Stimulated activated CD8-positive, alpha-beta memory T cell treated with anti-CD3 and anti-CD28 coated beads, Interleukin-12 subunit alpha, Interleukin-12 subunit beta, amount 100 ng/mL, for 24 hours (primary cell): ENCODE results near the gene CLDN5.

ENCODE experiments used
- DNase-seq: peaks from one replicate; pipeline ENCODE4 v3.0.0-alpha.2; 2020; ENCODE audit errors: extremely low read depth

Gene CLDN5, protein sequence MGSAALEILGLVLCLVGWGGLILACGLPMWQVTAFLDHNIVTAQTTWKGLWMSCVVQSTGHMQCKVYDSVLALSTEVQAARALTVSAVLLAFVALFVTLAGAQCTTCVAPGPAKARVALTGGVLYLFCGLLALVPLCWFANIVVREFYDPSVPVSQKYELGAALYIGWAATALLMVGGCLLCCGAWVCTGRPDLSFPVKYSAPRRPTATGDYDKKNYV

GRCh38 chr22:19524170-19525115 lies at the start of gene CLDN5:
TSS of gene CLDN5 (minus strand) at chr22:19524410. CDS start at chr22:19524255, 155 bp downstream.
- DNase-seq, result no peak

GRCh38 chr22:19571995-19572394 lies 47.8 kb upstream of the CLDN5 start:
- DNase-seq, result no peak

DNA sequence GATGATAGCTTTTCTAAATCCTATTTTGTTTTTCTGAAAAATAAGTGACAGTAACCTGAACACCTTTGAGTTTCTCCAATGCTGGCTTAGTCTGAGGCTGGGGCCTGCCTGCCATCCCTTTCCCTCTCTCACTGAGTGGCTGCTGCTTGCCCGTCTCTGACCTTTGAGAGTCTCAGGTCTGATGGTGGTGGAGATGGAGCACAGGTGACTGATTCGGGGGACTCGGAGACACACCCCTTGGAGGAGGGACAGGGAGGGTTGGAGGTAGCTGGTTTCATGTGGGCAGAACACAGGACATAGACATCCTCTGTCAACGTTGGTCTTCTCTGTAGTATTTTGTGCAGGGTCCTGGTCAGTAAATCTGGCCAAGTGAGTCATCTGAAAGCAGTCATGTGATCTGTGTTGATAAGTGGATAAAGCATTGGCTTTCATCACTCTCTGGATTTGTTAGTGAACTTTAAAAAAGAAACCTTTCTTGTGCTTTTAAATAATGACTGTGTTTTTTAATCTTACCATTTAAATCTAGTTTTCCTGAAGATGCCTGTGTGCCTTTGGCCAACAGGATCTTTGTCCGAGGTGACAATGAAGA lies 47.1 kb upstream of the CLDN5 start:
- DNase-seq, result no peak

DNA sequence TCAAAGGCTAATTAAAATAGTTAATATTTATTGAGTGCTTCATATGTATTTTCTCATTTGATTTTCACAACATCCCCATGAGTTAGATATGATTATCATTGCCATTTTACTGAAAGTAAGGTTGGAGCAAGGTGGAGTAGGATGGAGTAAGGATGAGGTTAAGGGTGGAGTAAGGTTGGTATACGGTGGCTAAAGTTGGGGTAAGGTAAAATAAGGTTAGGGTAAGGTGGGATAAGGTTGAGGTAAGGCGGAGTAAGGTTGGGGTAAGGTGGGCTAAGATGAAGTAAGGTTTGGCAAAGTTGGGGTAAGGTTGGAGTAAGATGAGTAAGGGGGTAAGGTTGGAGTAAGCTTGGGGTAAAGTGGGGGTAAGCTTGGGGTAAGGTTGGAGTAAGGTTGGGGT lies 45.8 kb upstream of the CLDN5 start:
- DNase-seq, result no peak

GRCh38 chr22:19569276-19569640 lies 45.0 kb upstream of the CLDN5 start:
- DNase-seq, result no peak

- no peak for DNase-seq
These were observed 44.4 kb upstream of the CLDN5 start for GRCh38 chr22:19568337-19569275.

DNA sequence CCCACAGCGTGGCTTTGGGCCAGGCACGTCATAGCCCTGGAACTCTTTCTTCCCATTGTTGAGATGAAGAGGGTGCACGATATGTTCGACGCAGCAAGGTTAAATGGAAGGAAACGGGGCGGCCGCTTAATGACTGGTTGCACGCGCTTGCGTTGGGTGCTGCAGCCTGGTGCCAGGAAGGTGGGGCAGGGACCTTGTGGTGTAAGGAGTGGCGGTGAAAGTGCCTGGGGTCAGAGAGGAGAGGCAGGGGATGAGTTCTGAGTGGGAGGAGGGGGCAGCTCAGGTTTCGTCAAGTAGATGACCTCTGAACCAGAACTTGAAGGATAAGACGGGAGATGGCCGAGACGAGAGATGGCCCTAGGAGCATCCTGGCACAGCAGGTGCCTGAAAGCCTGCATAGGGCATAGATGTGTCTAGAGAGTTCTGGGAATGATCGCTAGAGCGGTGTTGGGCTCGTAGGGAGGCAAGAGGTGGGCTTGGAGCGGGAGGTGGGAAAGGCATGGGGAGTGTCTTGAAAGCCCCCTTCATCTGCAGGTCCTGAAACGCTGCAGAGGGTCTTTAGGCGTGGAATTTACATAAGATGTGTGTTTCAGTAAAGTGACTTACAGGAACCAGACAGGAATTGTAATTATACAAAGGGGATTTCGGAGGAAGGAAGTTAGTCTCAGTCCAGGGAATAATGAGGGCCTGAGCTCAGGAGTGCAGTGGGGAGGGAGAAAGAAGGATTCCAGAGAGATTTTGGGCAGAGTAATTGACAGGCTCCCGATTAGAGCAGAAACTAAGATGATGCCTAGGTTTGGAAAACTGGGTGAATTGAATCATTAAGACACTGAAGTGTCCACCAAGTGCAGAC lies 43.2 kb upstream of the CLDN5 start:
- no peak for DNase-seq

DNA sequence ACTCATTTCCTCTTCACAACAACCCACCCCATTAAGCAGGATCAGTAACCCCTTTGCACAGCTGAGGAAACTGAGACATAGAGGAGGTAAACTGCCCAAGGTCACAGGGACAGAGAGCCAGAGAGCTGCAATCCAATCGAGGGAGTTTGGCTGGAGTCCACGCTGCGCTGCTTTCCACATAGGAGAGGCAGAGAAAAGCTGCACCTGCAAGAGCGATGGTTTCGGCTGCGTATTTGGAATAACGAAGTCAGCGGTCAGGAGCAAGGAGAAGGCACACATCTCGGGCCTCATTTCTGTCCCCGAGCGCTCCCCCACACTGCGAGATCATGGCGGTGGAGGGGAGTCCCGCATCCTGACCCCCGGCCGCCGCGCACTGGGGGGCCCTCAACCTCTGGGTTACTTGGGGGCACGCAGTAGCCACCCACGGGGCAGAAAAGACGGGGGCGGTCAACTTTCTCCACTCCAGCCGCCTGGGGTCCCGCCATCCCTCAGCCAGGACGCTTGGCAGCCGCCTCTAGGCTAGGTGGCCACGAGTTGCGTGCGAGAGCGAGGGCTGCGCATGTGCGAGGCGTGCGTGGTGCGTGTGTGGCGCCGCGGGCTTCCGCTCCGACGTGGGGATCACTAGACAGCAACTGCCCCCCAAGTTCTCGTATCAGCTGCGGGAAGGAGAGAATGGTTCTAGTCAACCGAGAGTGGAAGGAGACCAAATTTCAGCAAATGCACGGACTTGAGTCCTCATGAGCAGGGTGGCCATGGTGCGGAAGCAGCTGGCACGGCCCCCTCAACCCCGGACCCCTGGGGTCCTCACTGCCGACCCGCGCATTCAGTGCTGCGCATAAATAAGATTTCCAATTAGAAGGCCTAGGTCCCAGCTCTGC lies 42.3 kb upstream of the CLDN5 start:
- no peak for DNase-seq

DNA sequence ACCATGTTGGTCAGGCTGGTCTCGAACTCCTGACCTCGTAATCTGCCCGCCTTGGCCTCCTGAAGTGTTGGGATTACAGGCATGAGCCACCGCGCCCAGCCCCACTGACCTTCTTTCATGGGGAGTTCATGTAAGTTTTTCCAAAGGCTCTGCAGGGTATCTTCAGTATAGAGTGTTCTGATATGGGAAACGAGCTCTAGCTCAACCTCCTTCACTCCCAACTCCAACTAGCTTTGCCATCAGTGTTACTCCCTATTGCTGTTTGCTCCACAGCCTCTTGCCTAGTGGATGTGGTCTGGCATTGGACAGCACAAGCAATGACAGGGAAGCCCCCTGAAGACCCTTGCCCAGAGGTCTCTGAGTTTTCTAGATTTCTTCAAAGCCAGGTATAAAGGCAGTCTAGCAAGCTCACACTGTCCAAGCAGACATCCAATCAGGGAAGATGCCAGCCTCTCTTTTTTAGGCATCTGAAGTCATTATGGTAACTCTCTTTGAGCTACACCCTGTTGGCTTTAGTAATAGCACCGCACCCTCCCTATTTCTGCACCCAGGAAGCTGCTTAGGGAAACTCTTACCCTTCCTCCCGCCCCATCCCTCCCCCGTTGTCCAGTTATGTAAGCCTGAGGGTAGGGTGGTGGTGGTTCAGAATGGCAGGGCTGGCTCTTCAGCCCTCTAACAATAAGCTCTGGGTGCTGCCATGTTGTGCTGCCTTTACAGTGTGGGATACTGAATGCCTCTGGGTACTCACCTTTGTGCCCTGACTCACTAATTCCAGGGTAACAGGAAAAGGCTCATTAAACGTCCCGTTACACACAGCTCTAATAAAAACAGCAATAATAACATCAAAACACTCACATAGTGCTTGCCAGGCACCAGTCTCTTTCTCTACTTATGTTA lies 41.4 kb upstream of the CLDN5 start:
- DNase-seq, result no peak

DNA sequence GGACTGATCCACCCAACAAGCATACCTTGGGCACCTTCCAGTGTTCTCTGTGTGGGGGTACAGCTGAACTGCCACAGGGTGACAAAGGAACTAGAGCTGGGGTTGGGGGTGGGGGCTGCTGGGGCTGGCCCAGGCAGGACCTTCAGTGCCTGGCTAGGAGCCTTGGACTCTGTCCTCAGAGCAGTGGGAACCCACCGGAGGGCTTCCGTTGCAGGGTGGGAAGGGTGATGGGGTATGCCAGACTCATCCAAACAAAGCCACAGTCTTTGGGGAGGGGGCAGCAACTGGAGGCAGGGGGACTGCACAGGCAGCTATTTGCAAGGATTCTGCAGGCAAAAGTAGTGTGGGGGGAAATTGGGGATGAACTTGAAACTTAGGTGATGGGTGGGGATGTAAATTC lies 35.7 kb upstream of the CLDN5 start:
- no peak for DNase-seq

DNA sequence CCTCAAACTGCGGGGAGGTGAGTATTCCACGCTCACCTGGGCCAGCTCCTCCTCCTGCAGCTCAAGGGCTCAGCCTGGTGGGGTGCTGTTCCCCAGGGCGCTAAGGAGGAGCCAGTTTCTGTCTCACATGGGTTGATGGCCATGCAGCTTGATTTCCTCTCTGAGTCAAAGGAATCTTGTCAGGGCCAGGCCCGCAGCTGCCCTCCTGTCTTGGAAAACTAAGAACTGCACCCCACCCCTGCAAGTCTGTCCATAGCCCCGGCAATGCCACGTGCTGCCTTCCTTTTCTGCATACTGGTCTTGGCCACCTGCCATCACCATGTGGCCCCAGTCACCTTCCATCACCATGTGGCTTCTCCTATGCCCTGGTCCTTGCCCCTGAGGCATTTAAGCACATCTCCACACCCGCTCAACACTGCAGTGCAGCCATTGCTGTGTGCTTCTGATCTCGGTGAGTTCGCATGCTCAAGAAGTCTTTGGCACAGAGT lies 35.2 kb upstream of the CLDN5 start:
- DNase-seq, result no peak

GRCh38 chr22:19556963-19557545 lies 32.8 kb upstream of the CLDN5 start:
- DNase-seq, result no peak

GRCh38 chr22:19555651-19556050 lies 31.4 kb upstream of the CLDN5 start:
- no peak for DNase-seq

GRCh38 chr22:19554834-19555404 lies 30.7 kb upstream of the CLDN5 start:
- DNase-seq, result no peak

DNA sequence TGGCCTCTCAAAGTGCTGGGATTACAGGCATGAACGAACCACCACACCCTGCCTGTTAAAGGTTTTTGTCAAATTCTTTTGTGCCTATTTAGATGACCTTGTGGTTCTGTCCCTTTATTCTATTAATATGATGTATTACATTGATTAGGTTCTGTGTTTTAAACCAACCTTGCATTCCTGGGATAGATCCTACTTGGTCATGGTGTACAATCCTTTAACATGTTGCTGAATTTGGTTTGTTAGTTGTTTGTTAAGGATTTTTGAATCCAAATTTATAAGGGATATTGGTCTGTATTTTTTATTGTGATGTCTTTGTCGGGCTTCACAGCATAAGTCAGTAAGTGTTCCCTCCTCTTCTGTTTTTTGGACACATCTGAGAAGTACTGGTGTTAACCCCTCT lies 29.0 kb upstream of the CLDN5 start:
- no peak for DNase-seq

- no peak for DNase-seq
These were observed 26.2 kb upstream of the CLDN5 start for GRCh38 chr22:19550382-19550781.

GRCh38 chr22:19549428-19549827 lies 25.2 kb upstream of the CLDN5 start:
- DNase-seq, result no peak

- no peak for DNase-seq
These were observed 24.8 kb upstream of the CLDN5 start for GRCh38 chr22:19548964-19549363.
